GM12891 (cell line): ENCODE results near the gene SERINC3.
"Not testable (repeated sequence)": the region's sequence is repeated elsewhere in the genome, so short reads cannot be mapped to it uniquely, and the experiment has no call there.

Experiments
- PAX5 ChIP-seq: IDR thresholded peaks from 2 replicates; pipeline ENCODE4 v1.6.1; 2011; ENCODE audit warnings: low read length, moderate library complexity, mild to moderate bottlenecking; ENCODE audit not compliant: insufficient read depth, severe bottlenecking
- POLR2A ChIP-seq: IDR thresholded peaks from 2 replicates; pipeline ENCODE4 v1.6.1; 2011; ENCODE audit warnings: low read depth, low read length, control low read depth
- POLR2AphosphoS5 ChIP-seq: IDR thresholded peaks from 2 replicates; pipeline ENCODE4 v1.6.1; 2011; ENCODE audit warnings: low read depth, low read length, control low read depth
- SPI1 ChIP-seq: IDR thresholded peaks from 2 replicates; pipeline ENCODE4 v1.6.1; 2011; ENCODE audit warnings: low read depth, low read length, control low read depth
- TAF1 ChIP-seq: IDR thresholded peaks from 2 replicates; pipeline ENCODE4 v1.6.1; 2011; ENCODE audit warnings: low read depth, low read length, control low read depth

DNA sequence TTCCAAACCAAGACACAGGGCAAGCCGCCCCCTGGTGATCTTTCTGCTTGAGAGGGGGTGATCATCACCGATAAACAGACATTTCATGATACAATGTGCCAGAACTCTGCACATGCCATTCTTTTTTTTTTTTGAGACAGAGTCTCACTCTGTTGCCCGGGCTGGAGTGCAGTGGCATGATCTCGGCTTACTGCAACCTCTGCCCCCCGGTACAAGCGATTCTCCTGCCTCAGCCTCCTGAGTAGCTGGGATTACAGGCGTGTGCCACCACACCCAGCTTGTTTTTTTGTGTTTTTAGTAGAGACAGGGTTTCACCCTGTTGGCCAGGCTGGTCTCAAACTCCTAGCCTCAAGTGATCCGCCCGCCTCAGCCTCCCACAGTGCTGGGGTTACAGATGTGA lies 49.6 kb downstream of the SERINC3 start:
- TF ChIP-seq POLR2A, POLR2AphosphoS5, TAF1, PAX5, SPI1: not testable (repeated sequence)
